Measurements from ENCODE around the gene OSBPL1A. TPM values are rescaled to one million over a fixed set of nuclear protein-coding genes. Genes with fewer than 3 reads are reported as not detected.

The OSBPL1A gene
- total RNA-seq, 4 donors from 2014 or later, result 19.1 to 46.7 (median 24.8) TPM

GRCh38 chr18:24317370-24317769 lies 80.3 kb downstream of the OSBPL1A start:
- no peak overlapping the region for H3K4me3 ChIP-seq (ENCODE audit: low read depth, poor library complexity, severe bottlenecking)
- no peak for DNase-seq (ENCODE audit: low spot score in 2 of 2)
- intact Hi-C loops (cut with DNase I; ENCODE audit: low total_unique reads), result no loop called here
- TF ChIP-seq CTCF (IDR thresholded peaks at IDR 0.05) (no peak), POLR2A (IDR thresholded peaks at IDR 0.05) (no peak)

- TF ChIP-seq POLR2A (IDR thresholded peaks at IDR 0.05), result no peak
- no peak for TF ChIP-seq CTCF (IDR thresholded peaks at IDR 0.05)
- no peak overlapping the region for H3K4me3 ChIP-seq (ENCODE audit: low read depth, poor library complexity, severe bottlenecking)
- intact Hi-C loops (cut with DNase I; ENCODE audit: low total_unique reads), result no loop called here
- DNase-seq (ENCODE audit: low spot score in 2 of 2), result no peak
- 96 to 98% methylated on average over 1 of the region's 1 CpG for WGBS, 2 donors
Measured at GRCh38 chr18:24315170-24315569, 82.5 kb downstream of the OSBPL1A start.

GRCh38 chr18:24306201-24306600 lies 91.4 kb downstream of the OSBPL1A start:
- intact Hi-C loops (cut with DNase I; ENCODE audit: low total_unique reads), result no loop called here
- TF ChIP-seq POLR2A (IDR thresholded peaks at IDR 0.05), result no peak
- TF ChIP-seq CTCF (IDR thresholded peaks at IDR 0.05), result no peak
- no peak for DNase-seq (ENCODE audit: low spot score in 2 of 2)
- H3K4me3 ChIP-seq (ENCODE audit: low read depth, poor library complexity, severe bottlenecking), result no peak overlapping the region
- 91 to 92% methylated on average over 2 of the region's 2 CpGs for WGBS, 2 donors

GRCh38 chr18:24300703-24301102 lies 96.9 kb downstream of the OSBPL1A start:
- no peak for TF ChIP-seq CTCF (IDR thresholded peaks at IDR 0.05)
- no peak for TF ChIP-seq POLR2A (IDR thresholded peaks at IDR 0.05)
- DNase-seq (ENCODE audit: low spot score in 2 of 2), result no peak
- H3K4me3 ChIP-seq (ENCODE audit: low read depth, poor library complexity, severe bottlenecking), result no peak overlapping the region
- intact Hi-C loops (cut with DNase I; ENCODE audit: low total_unique reads), result no loop called here
- WGBS, 2 donors, result 94 to 96% methylated on average over 3 of the region's 3 CpGs

GRCh38 chr18:24296276-24296675 lies 101.3 kb downstream of the OSBPL1A start:
- 84 to 85% methylated on average over 3 of the region's 3 CpGs for WGBS, 2 donors
- no peak for DNase-seq (ENCODE audit: low spot score in 2 of 2)
- no peak for TF ChIP-seq CTCF (IDR thresholded peaks at IDR 0.05)
- no peak for TF ChIP-seq POLR2A (IDR thresholded peaks at IDR 0.05)
- H3K4me3 ChIP-seq (ENCODE audit: low read depth, poor library complexity, severe bottlenecking), result no peak overlapping the region
- intact Hi-C loops (cut with DNase I; ENCODE audit: low total_unique reads), result no loop called here

GRCh38 chr18:24293254-24293653 lies 104.4 kb downstream of the OSBPL1A start:
- intact Hi-C loops (cut with DNase I; ENCODE audit: low total_unique reads), result no loop called here
- TF ChIP-seq CTCF (IDR thresholded peaks at IDR 0.05), result no peak
- no peak for TF ChIP-seq POLR2A (IDR thresholded peaks at IDR 0.05)
- H3K4me3 ChIP-seq (ENCODE audit: low read depth, poor library complexity, severe bottlenecking), result no peak overlapping the region
- DNase-seq (ENCODE audit: low spot score in 2 of 2), result no peak
- WGBS, 2 donors, result 91 to 93% methylated on average over 12 of the region's 12 CpGs

Data from lower leg skin (tissue), 4 donors.